GM23338 (cell line): ENCODE measurements around the gene TRAF3IP3. TPM values are rescaled to one million over a fixed set of nuclear protein-coding genes. Genes with fewer than 3 reads are reported as not detected.

Experiments used
- ATAC-seq: fragments of 200-7000 bp; cut with Tn5 transposase; 3 replicates; pipeline ENCODE4 v1.9.1; 2020
- DNase-seq: peaks from one replicate; pipeline ENCODE4 v3.0.0-alpha.2; 2015; ENCODE audit warnings: low spot score
- H2AFZ ChIP-seq: fragments of 200-600 bp; sonication (generic); 2 replicates; pipeline ENCODE4 v1.8.0; 2016; ENCODE audit warnings: antibody characterized with exemption, mild to moderate bottlenecking, moderate library complexity
- H3F3A ChIP-seq: fragments of 200-600 bp; sonication (generic); replicated peaks from 2 replicates; pipeline ENCODE4 v1.8.0; 2017; ENCODE audit warnings: antibody characterized with exemption, mixed run types, low read depth
- H3K27ac ChIP-seq: fragments of 200-600 bp; sonication (generic); 2 replicates; pipeline ENCODE4 v1.6.1; 2016; ENCODE audit warnings: low read depth
- H3K27me3 ChIP-seq: fragments of 200-600 bp; sonication (generic); 2 replicates; pipeline ENCODE4 v1.8.0; 2016; ENCODE audit warnings: mild to moderate bottlenecking, mixed run types, moderate library complexity; ENCODE audit not compliant: insufficient read depth
- H3K36me3 ChIP-seq: fragments of 200-600 bp; sonication (generic); 2 replicates; pipeline ENCODE4 v1.8.0; 2016; ENCODE audit warnings: mild to moderate bottlenecking; ENCODE audit not compliant: insufficient read depth
- H3K4me1 ChIP-seq: fragments of 200-600 bp; sonication (generic); 2 replicates; pipeline ENCODE4 v1.8.0; 2016; ENCODE audit warnings: mild to moderate bottlenecking, moderate library complexity; ENCODE audit not compliant: insufficient read depth
- H3K4me2 ChIP-seq: fragments of 200-600 bp; sonication (generic); 2 replicates; pipeline ENCODE4 v1.7.1; 2017; ENCODE audit warnings: mixed run types
- H3K4me3 ChIP-seq: fragments of 200-600 bp; sonication (generic); 2 replicates; pipeline ENCODE4 v1.6.1; 2016; ENCODE audit warnings: mixed run types
- H3K79me2 ChIP-seq: fragments of 200-600 bp; sonication (generic); replicated peaks from 2 replicates; pipeline ENCODE4 v1.8.0; 2017; ENCODE audit warnings: mild to moderate bottlenecking; ENCODE audit not compliant: insufficient read depth
- H3K9me2 ChIP-seq: fragments of 200-600 bp; sonication (generic); 2 replicates; pipeline ENCODE4 v1.8.0; 2017; ENCODE audit not compliant: insufficient read depth
- H4K20me1 ChIP-seq: fragments of 200-600 bp; sonication (generic); replicated peaks from 2 replicates; pipeline ENCODE4 v1.8.0; 2017; ENCODE audit warnings: mild to moderate bottlenecking; ENCODE audit not compliant: insufficient read depth
- H3K27ac Mint-ChIP-seq: 2 replicates; pipeline ENCODE4 v1.8.0; 2020; ENCODE audit warnings: inconsistent platforms, mild to moderate bottlenecking, moderate library complexity, mixed read lengths
- H3K27me3 Mint-ChIP-seq: 3 replicates; pipeline ENCODE4 v1.8.0; 2022; ENCODE audit warnings: low read depth, mild to moderate bottlenecking, moderate library complexity, mixed read lengths, inconsistent platforms; ENCODE audit not compliant: insufficient read depth, poor library complexity
- H3K36me3 Mint-ChIP-seq: 3 replicates; pipeline ENCODE4 v1.8.0; 2021; ENCODE audit warnings: low read depth, mild to moderate bottlenecking, inconsistent platforms, moderate library complexity, mixed read lengths
- H3K4me1 Mint-ChIP-seq: 3 replicates; pipeline ENCODE4 v1.8.0; 2020; ENCODE audit warnings: mild to moderate bottlenecking, inconsistent platforms, mixed read lengths
- H3K4me3 Mint-ChIP-seq: 3 replicates; pipeline ENCODE4 v1.8.0; 2021; ENCODE audit warnings: moderate library complexity, mild to moderate bottlenecking, inconsistent platforms, mixed read lengths
- H3K9me3 Mint-ChIP-seq: 3 replicates; pipeline ENCODE4 v1.8.0; 2020; ENCODE audit warnings: moderate library complexity, mild to moderate bottlenecking, inconsistent platforms, mixed read lengths
- CREB1 ChIP-seq: fragments of 250-450 bp; sonication (Bioruptor Pico); IDR thresholded peaks from 2 replicates; pipeline ENCODE4 v1.5.0; 2020; ENCODE audit warnings: low read depth, mild to moderate bottlenecking, moderate library complexity
- CTCF ChIP-seq, 2 experiments: fragments of 200-600 bp in 1 of 2; sonication (generic) in 1 of 2; conservative IDR thresholded peaks; 2 replicates each; pipeline versions ENCODE4 v1.5.1 to v1.6.1; 2016 to 2017; ENCODE audit warnings: antibody characterized with exemption in 2 of 2, low read depth in 2 of 2, mild to moderate bottlenecking in 2 of 2, moderate library complexity in 1 of 2
- ETS1 ChIP-seq: IDR thresholded peaks from 2 replicates; pipeline ENCODE4 v1.6.1; 2016; ENCODE audit warnings: antibody characterized with exemption
- EZH2 ChIP-seq: fragments of 200-600 bp; sonication (generic); IDR thresholded peaks from one replicate; pipeline ENCODE4 v1.8.0; 2017; ENCODE audit warnings: antibody characterized with exemption, mild to moderate bottlenecking, low read depth; ENCODE audit not compliant: unreplicated experiment
- EZH2phosphoT487 ChIP-seq: fragments of 200-600 bp; sonication (generic); IDR thresholded peaks from one replicate; pipeline ENCODE4 v1.8.1; 2018; ENCODE audit warnings: antibody characterized with exemption; ENCODE audit not compliant: unreplicated experiment
- JUNB ChIP-seq: IDR thresholded peaks from one replicate; pipeline ENCODE4 v1.6.1; 2016; ENCODE audit warnings: antibody characterized with exemption; ENCODE audit not compliant: unreplicated experiment
- NANOG ChIP-seq: IDR thresholded peaks from 2 replicates; pipeline ENCODE4 v1.6.1; 2016; ENCODE audit warnings: antibody characterized with exemption, borderline replicate concordance
- POLR2AphosphoS5 ChIP-seq: IDR thresholded peaks from 2 replicates; pipeline ENCODE4 v1.6.1; 2016; ENCODE audit warnings: antibody characterized with exemption, low read depth
- STAT1 ChIP-seq: IDR thresholded peaks from one replicate; pipeline ENCODE4 v1.6.1; 2016; ENCODE audit warnings: antibody characterized with exemption; ENCODE audit not compliant: unreplicated experiment
- ZNF114 ChIP-seq: fragments of 250-450 bp; sonication (Bioruptor Pico); IDR thresholded peaks from 2 replicates; pipeline ENCODE4 v1.5.0; 2020; ENCODE audit warnings: mild to moderate bottlenecking, moderate library complexity
- ZNF331 ChIP-seq: fragments of 250-450 bp; sonication (Bioruptor Pico); IDR thresholded peaks from 2 replicates; pipeline ENCODE4 v1.5.0; 2020; ENCODE audit warnings: low read depth, mild to moderate bottlenecking, moderate library complexity
- ZNF462 ChIP-seq: fragments of 250-450 bp; sonication (Bioruptor Pico); IDR thresholded peaks from 2 replicates; pipeline ENCODE4 v1.5.0; 2020; ENCODE audit warnings: mild to moderate bottlenecking, moderate library complexity
- polyA plus RNA-seq: library from polyadenylated mRNA; unstranded; fragments of >200 nt; fragmentation: Nextera tagmentation; extraction: Ambion mirVana; gene quantifications from 2 replicates; pipeline ENCODE4 v1.2.1, GENCODE V29; 2016
- total RNA-seq: library from RNA; depleted of rRNA; stranded (reverse); fragments of >200 nt; shearing (Covaris generic); gene quantifications from 2 replicates; pipeline ENCODE4 v1.2.3, GENCODE V29; 2014

TRAF3IP3 gene
- total and polyA plus RNA-seq, 2 experiments from 2014 or later: not detected

GRCh38 chr1:209752890-209753289, 3.0 kb upstream of the TRAF3IP3 start (continued):
- no peak for TF ChIP-seq CTCF (conservative IDR thresholded peaks at IDR 0.05; ENCODE audit: low read depth in 2 of 2)
- TF ChIP-seq CREB1 (CRISPR knock-in tag): no peak
- no peak for TF ChIP-seq JUNB
- TF ChIP-seq EZH2phosphoT487: no peak
- TF ChIP-seq EZH2: no peak
- TF ChIP-seq POLR2AphosphoS5: no peak

GRCh38 chr1:209755256-209755655, 597 bp upstream of the TRAF3IP3 start:
- no peaks in the 10 kb centered on the region for H3K79me2 ChIP-seq
- Mint-ChIP-seq H3K9me3 (no peaks in the 10 kb centered on the region), H3K4me1 (no peaks in the 10 kb centered on the region), H3K36me3 (no peaks in the 10 kb centered on the region), H3K27ac (no peak overlapping the region), H3K27me3 (peaks cover 4% of the 10 kb centered on the region), H3K4me3 (no peak overlapping the region)
- no peak overlapping the region for H2AFZ ChIP-seq
- H3K27ac ChIP-seq: no peak overlapping the region
- no peaks in the 10 kb centered on the region for H4K20me1 ChIP-seq
- 0 out of 2 replicates have a peak, but pooled peaks cover 3% of the 10 kb centered on the region for H3K9me2 ChIP-seq
- H3F3A ChIP-seq: no peaks in the 10 kb centered on the region
- H3K27me3 ChIP-seq: no peaks in the 10 kb centered on the region
- H3K4me3 ChIP-seq: no peak overlapping the region
- no peak overlapping the region for H3K4me2 ChIP-seq
- H3K4me1 ChIP-seq: no peaks in the 10 kb centered on the region
- H3K36me3 ChIP-seq: no peaks in the 10 kb centered on the region
- DNase-seq (no peak), ATAC-seq (no peak)
- TF ChIP-seq ETS1 (no peak), NANOG (no peak), EZH2phosphoT487 (no peak), STAT1 (no peak), POLR2AphosphoS5 (no peak), EZH2 (no peak), ZNF462 (CRISPR knock-in tag) (no peak), JUNB (no peak), ZNF331 (CRISPR knock-in tag) (no peak), CREB1 (CRISPR knock-in tag) (no peak), ZNF114 (CRISPR knock-in tag) (no peak), CTCF (conservative IDR thresholded peaks at IDR 0.05; ENCODE audit: low read depth in 2 of 2) (no peak)
